Hepatocyte (in vitro differentiated cells): ENCODE data around the gene HDAC3. TPM values are rescaled to one million over a fixed set of nuclear protein-coding genes. Genes with fewer than 3 reads are reported as not detected.

Experiments used
- DNase-seq: peaks from one replicate; pipeline ENCODE4 v3.0.0-alpha.2; 2016; ENCODE audit warnings: low spot score
- H2AFZ ChIP-seq: fragments of 200-600 bp; sonication (generic); 2 replicates; pipeline ENCODE4 v1.6.0; 2016; ENCODE audit warnings: antibody characterized with exemption, mild to moderate bottlenecking
- H3K27ac ChIP-seq: fragments of 200-600 bp; sonication (generic); 2 replicates; pipeline ENCODE4 v1.5.1; 2016; ENCODE audit warnings: mild to moderate bottlenecking
- H3K27me3 ChIP-seq: fragments of 200-600 bp; sonication (generic); 2 replicates; pipeline ENCODE4 v1.6.1; 2016
- H3K36me3 ChIP-seq: fragments of 200-600 bp; sonication (generic); replicated peaks from 2 replicates; pipeline ENCODE4 v1.5.1; 2016; ENCODE audit warnings: low read depth; ENCODE audit not compliant: insufficient read depth
- H3K4me1 ChIP-seq: fragments of 200-600 bp; sonication (generic); 2 replicates; pipeline ENCODE4 v1.5.1; 2016; ENCODE audit warnings: mild to moderate bottlenecking, moderate library complexity; ENCODE audit not compliant: insufficient read depth
- H3K4me2 ChIP-seq: fragments of 200-600 bp; sonication (generic); 2 replicates; pipeline ENCODE4 v1.6.0; 2016
- H3K4me3 ChIP-seq: fragments of 200-600 bp; sonication (generic); 2 replicates; pipeline ENCODE4 v1.5.1; 2016; ENCODE audit warnings: mild to moderate bottlenecking
- H3K79me2 ChIP-seq: fragments of 200-600 bp; sonication (generic); 2 replicates; pipeline ENCODE4 v1.6.0; 2017; ENCODE audit warnings: mild to moderate bottlenecking
- H3K9me2 ChIP-seq: fragments of 200-600 bp; sonication (generic); replicated peaks from 2 replicates; pipeline ENCODE4 v1.6.0; 2017; ENCODE audit warnings: mild to moderate bottlenecking; ENCODE audit not compliant: insufficient read depth
- H3K9me3 ChIP-seq: fragments of 200-600 bp; sonication (generic); 2 replicates; pipeline ENCODE4 v1.5.1; 2016; ENCODE audit warnings: low read depth, mild to moderate bottlenecking
- H4K20me1 ChIP-seq: fragments of 200-600 bp; sonication (generic); 2 replicates; pipeline ENCODE4 v1.6.0; 2016; ENCODE audit warnings: mild to moderate bottlenecking; ENCODE audit not compliant: insufficient read depth, poor library complexity, severe bottlenecking
- CTCF ChIP-seq: fragments of 200-600 bp; sonication (generic); IDR thresholded peaks from 2 replicates; pipeline ENCODE4 v1.5.1; 2016; ENCODE audit warnings: antibody characterized with exemption, mild to moderate bottlenecking; ENCODE audit not compliant: poor library complexity
- EZH2 ChIP-seq: fragments of 200-600 bp; sonication (generic); IDR thresholded peaks from 2 replicates; pipeline ENCODE4 v1.6.1; 2016; ENCODE audit warnings: antibody characterized with exemption, mild to moderate bottlenecking, borderline replicate concordance
- EZH2phosphoT487 ChIP-seq: fragments of 200-600 bp; sonication (generic); IDR thresholded peaks from one replicate; pipeline ENCODE4 v1.6.1; 2018; ENCODE audit warnings: antibody characterized with exemption, mild to moderate bottlenecking, low read depth, moderate library complexity; ENCODE audit not compliant: unreplicated experiment, severe bottlenecking
- WGBS: methylation state at CpG from one replicate; pipeline ENCODE4 v1.1.6; 2016; ENCODE audit warnings: low lambda C conversion rate; ENCODE audit errors: missing lambda C conversion rate; 5-methylcytosine and 5-hydroxymethylcytosine counted together
- polyA plus RNA-seq: library from polyadenylated mRNA; unstranded; fragments of >200 nt; fragmentation: Nextera tagmentation; extraction: Ambion mirVana; gene quantifications from 2 replicates; pipeline ENCODE4 v1.2.1, GENCODE V29; 2016
- total RNA-seq: library from RNA; depleted of rRNA; stranded (reverse); fragments of >200 nt; gene quantifications from 2 replicates; pipeline ENCODE4 v1.2.3, GENCODE V29; 2014

HDAC3 gene
- total and polyA plus RNA-seq, 2 experiments from 2014 or later: 50.1 to 74.0 TPM

DNA sequence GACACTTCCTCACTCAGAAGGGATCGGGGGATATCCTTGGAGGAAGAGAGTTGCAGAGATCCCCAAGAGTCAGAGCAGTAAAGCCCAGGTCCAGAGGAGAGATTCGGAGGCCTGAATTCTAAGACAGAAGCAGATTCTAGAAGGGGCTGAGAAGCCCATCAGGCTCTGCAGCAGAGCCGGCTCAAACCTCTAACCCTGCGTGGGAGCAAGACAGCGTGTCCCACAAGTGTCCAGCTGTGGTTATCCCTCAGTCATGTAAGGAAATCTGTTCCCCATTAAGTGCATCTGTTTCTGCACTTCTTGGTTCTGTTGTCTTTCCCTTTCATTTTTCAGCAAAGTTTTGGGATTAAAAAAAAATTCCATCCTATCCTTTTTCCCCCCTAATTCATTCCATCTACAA lies 13.0 kb downstream of the HDAC3 start:
- Histone ChIP-seq H4K20me1 (no peaks in the 10 kb centered on the region), H3K9me2 (no peaks in the 10 kb centered on the region), H3K4me2 (no peak overlapping the region), H3K27ac (no peak overlapping the region), H3K27me3 (no peaks in the 10 kb centered on the region), H3K4me3 (no peak overlapping the region), H3K36me3 (no peaks in the 10 kb centered on the region), H3K79me2 (no peaks in the 10 kb centered on the region), H2AFZ (no peak overlapping the region), H3K9me3 (no peaks in the 10 kb centered on the region), H3K4me1 (no peaks in the 10 kb centered on the region)
- no peak for DNase-seq
- WGBS: 54% methylated on average over 5 of the region's 5 CpGs
- no peak for TF ChIP-seq EZH2
- TF ChIP-seq CTCF: no peak
- TF ChIP-seq EZH2phosphoT487: no peak

DNA sequence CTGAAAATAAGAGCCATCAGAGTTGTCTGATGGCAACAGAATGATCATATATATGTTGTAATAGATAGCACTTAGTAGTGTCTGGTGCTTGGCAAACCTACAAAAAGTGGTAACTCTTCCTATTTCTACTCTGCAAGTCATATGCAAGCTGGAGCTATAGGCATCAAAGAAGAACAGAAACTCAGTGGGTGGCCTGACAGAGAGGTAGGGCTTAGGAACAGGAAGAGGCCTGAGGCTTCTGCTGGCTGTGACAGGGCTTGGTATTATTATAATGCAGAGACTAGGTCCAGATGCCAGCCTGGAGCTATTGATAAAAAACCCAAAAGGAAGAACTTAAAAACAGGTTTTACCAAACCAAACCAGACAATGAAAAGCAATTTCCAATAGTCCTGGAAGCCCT lies 13.5 kb downstream of the HDAC3 start:
- Histone ChIP-seq H3K4me2 (no peak overlapping the region), H3K27me3 (no peaks in the 10 kb centered on the region), H3K79me2 (no peaks in the 10 kb centered on the region), H3K36me3 (no peaks in the 10 kb centered on the region), H4K20me1 (no peaks in the 10 kb centered on the region), H3K9me3 (no peaks in the 10 kb centered on the region), H3K4me3 (no peak overlapping the region), H3K27ac (no peak overlapping the region), H2AFZ (no peak overlapping the region), H3K9me2 (no peaks in the 10 kb centered on the region), H3K4me1 (no peaks in the 10 kb centered on the region)
- no peak for DNase-seq
- no peak for TF ChIP-seq EZH2
- TF ChIP-seq CTCF: no peak
- no peak for TF ChIP-seq EZH2phosphoT487

- peak within 1 kb of the TSS; percentile 96 for H3K27ac ChIP-seq
- peak within 1 kb of the TSS; percentile 78 for H3K4me2 ChIP-seq
- H4K20me1 ChIP-seq: peaks cover 3% of the 10 kb centered on the region
- no peaks in the 10 kb centered on the region for H3K9me2 ChIP-seq
- no peaks in the 10 kb centered on the region for H3K36me3 ChIP-seq
- H3K9me3 ChIP-seq: no peaks in the 10 kb centered on the region
- peaks cover 12% of the 10 kb centered on the region for H3K4me1 ChIP-seq
- no peaks in the 10 kb centered on the region for H3K27me3 ChIP-seq
- TF ChIP-seq CTCF: peak; percentile 99
- TF ChIP-seq EZH2phosphoT487: no peak
- peak; percentile 100 for DNase-seq
- peak within 1 kb of the TSS; percentile 65 for H3K4me3 ChIP-seq
- H2AFZ ChIP-seq: peak within 1 kb of the TSS; percentile 49
- WGBS: 10% methylated on average over 20 of the region's 70 CpGs
- peaks cover 34% of the 10 kb centered on the region for H3K79me2 ChIP-seq
Observed at GRCh38 chr5:141618804-141619554, 17.7 kb downstream of the HDAC3 start, which contains the start of gene DIAPH1. DIAPH1 (minus strand) TSS chr5:141619000; CDS start chr5:141618914, 86 bp downstream.
